Mucosa of rectum (tissue), 2 donors: Measurements from ENCODE around the gene SUN2.

ENCODE experiments used
- H3K27ac ChIP-seq, 2 donors: one replicate each; pipeline ENCODE4 v1.7.0; 2013; ENCODE audit warnings: inconsistent platforms in 2 of 2, low read depth in 2 of 2, low read length in 2 of 2
- H3K27me3 ChIP-seq, 2 donors: one replicate each; pipeline ENCODE4 v1.7.0; 2013; ENCODE audit warnings: low read length in 2 of 2; ENCODE audit not compliant: control insufficient read depth in 2 of 2, insufficient read depth in 2 of 2
- H3K36me3 ChIP-seq, 2 donors: one replicate each; pipeline ENCODE4 v1.7.0; 2013; ENCODE audit warnings: low read length in 2 of 2; ENCODE audit not compliant: control insufficient read depth in 2 of 2, insufficient read depth in 2 of 2
- H3K4me1 ChIP-seq, 2 donors: one replicate each; pipeline ENCODE4 v1.7.0; 2013; ENCODE audit warnings: low read length in 2 of 2, mild to moderate bottlenecking in 1 of 2; ENCODE audit not compliant: control insufficient read depth in 2 of 2, insufficient read depth in 2 of 2
- H3K4me3 ChIP-seq, 2 donors: one replicate each; pipeline ENCODE4 v1.7.0; 2013; ENCODE audit warnings: low read length in 2 of 2
- H3K9ac ChIP-seq, 2 donors: one replicate each; pipeline ENCODE4 v1.7.0; 2013; ENCODE audit warnings: low read length in 2 of 2, low read depth in 1 of 2, mild to moderate bottlenecking in 1 of 2
- H3K9me3 ChIP-seq, 2 donors: one replicate each; pipeline ENCODE4 v1.7.0; 2013; ENCODE audit warnings: low read length in 2 of 2; ENCODE audit not compliant: control insufficient read depth in 2 of 2
- donor health status: healthy.
- donor health status: Normal muscosa, but diverticular disease.

Gene SUN2

GRCh38 chr22:38793317-38793716 lies 37.5 kb upstream of the SUN2 start:
- Histone ChIP-seq H3K27me3 (peaks cover 8 to 12% of the 10 kb centered on the region in 2 donors), H3K27ac (peak overlapping the region; percentile 67 to 68), H3K9ac (peak overlapping the region; percentile 56 to 58), H3K36me3 (peaks cover 7% of the 10 kb centered on the region in 2 donors), H3K9me3 (no peaks in the 10 kb centered on the region), H3K4me1 (peaks cover 10% of the 10 kb centered on the region in 2 donors), H3K4me3 (peak overlapping the region; percentile 78 to 79)

- Histone ChIP-seq H3K9ac (no peak overlapping the region), H3K27me3 (peaks cover 6 to 8% of the 10 kb centered on the region in 2 donors), H3K4me3 (peak overlapping the region; percentile 78 to 79), H3K4me1 (peaks cover 10 to 13% of the 10 kb centered on the region in 2 donors), H3K27ac (no peak overlapping the region), H3K9me3 (no peaks in the 10 kb centered on the region), H3K36me3 (peaks cover 7% of the 10 kb centered on the region in 2 donors)
Observed at GRCh38 chr22:38792833-38793232, 37.0 kb upstream of the SUN2 start.

- Histone ChIP-seq H3K36me3 (peaks cover 7% of the 10 kb centered on the region in 2 donors), H3K27me3 (no peaks in the 10 kb centered on the region), H3K4me3 (no peak overlapping the region), H3K27ac (no peak overlapping the region), H3K9ac (no peak overlapping the region), H3K4me1 (peaks cover 10 to 14% of the 10 kb centered on the region in 2 donors), H3K9me3 (no peaks in the 10 kb centered on the region)
Observed at GRCh38 chr22:38789606-38790005, 33.8 kb upstream of the SUN2 start.

GRCh38 chr22:38788846-38789245 lies 33.0 kb upstream of the SUN2 start:
- Histone ChIP-seq H3K27ac (peak overlapping the region; percentile 27 to 46), H3K9me3 (no peaks in the 10 kb centered on the region), H3K4me1 (peaks cover 7 to 14% of the 10 kb centered on the region in 2 donors), H3K9ac (no peak overlapping the region), H3K4me3 (no peak overlapping the region), H3K36me3 (peaks cover 7% of the 10 kb centered on the region in 2 donors), H3K27me3 (no peaks in the 10 kb centered on the region)

GRCh38 chr22:38788021-38788816 lies 32.4 kb upstream of the SUN2 start:
- Histone ChIP-seq H3K9ac (no peak overlapping the region), H3K9me3 (no peaks in the 10 kb centered on the region), H3K4me3 (no peak overlapping the region), H3K27ac (peak overlapping the region; percentile 27 to 46), H3K27me3 (no peaks in the 10 kb centered on the region), H3K4me1 (peaks cover 3 to 12% of the 10 kb centered on the region in 2 donors), H3K36me3 (peaks cover 7% of the 10 kb centered on the region in 2 donors)

GRCh38 chr22:38786631-38787030 lies 30.8 kb upstream of the SUN2 start:
- Histone ChIP-seq H3K27ac (no peak overlapping the region), H3K36me3 (peaks cover 7 to 10% of the 10 kb centered on the region in 2 donors), H3K27me3 (no peaks in the 10 kb centered on the region), H3K4me1 (peaks cover 0 to 8% of the 10 kb centered on the region in 2 donors), H3K9me3 (no peaks in the 10 kb centered on the region), H3K9ac (no peak overlapping the region), H3K4me3 (no peak overlapping the region)

- Histone ChIP-seq H3K27me3 (no peaks in the 10 kb centered on the region), H3K9ac (no peak overlapping the region), H3K4me3 (no peak overlapping the region), H3K9me3 (no peaks in the 10 kb centered on the region), H3K4me1 (peaks cover 0 to 8% of the 10 kb centered on the region in 2 donors), H3K27ac (no peak overlapping the region), H3K36me3 (peaks cover 9 to 12% of the 10 kb centered on the region in 2 donors)
Observed at GRCh38 chr22:38784856-38785255, 29.1 kb upstream of the SUN2 start.

- Histone ChIP-seq H3K4me3 (no peak overlapping the region), H3K27ac (no peak overlapping the region), H3K4me1 (peaks cover 0 to 8% of the 10 kb centered on the region in 2 donors), H3K9me3 (no peaks in the 10 kb centered on the region), H3K27me3 (no peaks in the 10 kb centered on the region), H3K9ac (no peak overlapping the region), H3K36me3 (peaks cover 9 to 16% of the 10 kb centered on the region in 2 donors)
Observed at GRCh38 chr22:38784035-38784434, 28.2 kb upstream of the SUN2 start.

- no peaks in the 10 kb centered on the region for H3K27me3 ChIP-seq
- H3K4me1 ChIP-seq = peaks cover 0 to 4% of the 10 kb centered on the region in 2 donors
- no peaks in the 10 kb centered on the region for H3K9me3 ChIP-seq
- no peak overlapping the region for H3K4me3 ChIP-seq
- H3K27ac ChIP-seq = no peak overlapping the region
- peaks cover 9 to 16% of the 10 kb centered on the region in 2 donors for H3K36me3 ChIP-seq
- no peak overlapping the region for H3K9ac ChIP-seq
Observed at GRCh38 chr22:38783095-38783615, 27.4 kb upstream of the SUN2 start.

GRCh38 chr22:38782402-38783094 lies 26.8 kb upstream of the SUN2 start:
- no peak overlapping the region for H3K4me3 ChIP-seq
- H3K9me3 ChIP-seq = no peaks in the 10 kb centered on the region
- H3K27me3 ChIP-seq = no peaks in the 10 kb centered on the region
- no peak overlapping the region for H3K27ac ChIP-seq
- H3K36me3 ChIP-seq = peaks cover 9 to 16% of the 10 kb centered on the region in 2 donors
- no peak overlapping the region for H3K9ac ChIP-seq
- H3K4me1 ChIP-seq = no peaks in the 10 kb centered on the region
